ENCODE measurements around the gene CSRP3. TPM values are rescaled to one million over a fixed set of nuclear protein-coding genes. Genes with fewer than 3 reads are reported as not detected.

CSRP3 gene
- total RNA-seq, 1 donor from 2014 or later, result not detected

DNA sequence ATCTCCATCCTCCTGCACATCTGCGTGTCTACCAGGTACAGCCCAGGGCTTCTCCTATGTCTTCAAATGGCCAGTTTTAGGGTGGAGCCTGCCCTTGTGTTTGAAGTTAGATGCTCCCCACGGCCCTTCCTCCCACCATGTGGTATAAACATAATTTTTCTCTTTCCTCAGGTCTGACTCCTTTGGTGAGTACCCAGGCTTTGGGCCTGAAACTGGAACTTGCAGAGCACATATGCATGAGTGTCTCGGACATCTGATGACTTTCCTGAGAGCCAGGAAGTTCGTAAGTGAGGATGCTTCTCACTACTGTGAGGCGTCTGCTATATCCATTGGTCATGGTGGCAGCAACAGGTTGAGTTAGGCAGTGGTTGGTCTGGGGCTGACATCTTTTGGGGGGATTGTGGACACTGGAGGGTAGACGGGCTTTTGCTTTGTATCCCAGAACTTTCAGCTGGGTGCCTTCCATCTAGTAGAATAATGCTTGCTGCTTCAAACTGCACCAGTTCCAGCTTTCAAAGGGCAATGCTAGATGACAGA lies 16.2 kb downstream of the CSRP3 start:
- intact Hi-C loops (cut with DNase I), result no loop called here
- Histone ChIP-seq H3K4me3 (no peak overlapping the region), H3K9me3 (no peaks in the 10 kb centered on the region), H3K27me3 (no peaks in the 10 kb centered on the region), H3K36me3 (no peaks in the 10 kb centered on the region), H3K4me1 (no peaks in the 10 kb centered on the region), H3K27ac (no peak overlapping the region)
- TF ChIP-seq POLR2A (IDR thresholded peaks at IDR 0.05) (no peak), POLR2AphosphoS5 (IDR thresholded peaks at IDR 0.05; ENCODE audit: insufficient read depth in 1 of 2, low read depth in 1 of 2) (no peak)
- TF ChIP-seq, protein P1, sequence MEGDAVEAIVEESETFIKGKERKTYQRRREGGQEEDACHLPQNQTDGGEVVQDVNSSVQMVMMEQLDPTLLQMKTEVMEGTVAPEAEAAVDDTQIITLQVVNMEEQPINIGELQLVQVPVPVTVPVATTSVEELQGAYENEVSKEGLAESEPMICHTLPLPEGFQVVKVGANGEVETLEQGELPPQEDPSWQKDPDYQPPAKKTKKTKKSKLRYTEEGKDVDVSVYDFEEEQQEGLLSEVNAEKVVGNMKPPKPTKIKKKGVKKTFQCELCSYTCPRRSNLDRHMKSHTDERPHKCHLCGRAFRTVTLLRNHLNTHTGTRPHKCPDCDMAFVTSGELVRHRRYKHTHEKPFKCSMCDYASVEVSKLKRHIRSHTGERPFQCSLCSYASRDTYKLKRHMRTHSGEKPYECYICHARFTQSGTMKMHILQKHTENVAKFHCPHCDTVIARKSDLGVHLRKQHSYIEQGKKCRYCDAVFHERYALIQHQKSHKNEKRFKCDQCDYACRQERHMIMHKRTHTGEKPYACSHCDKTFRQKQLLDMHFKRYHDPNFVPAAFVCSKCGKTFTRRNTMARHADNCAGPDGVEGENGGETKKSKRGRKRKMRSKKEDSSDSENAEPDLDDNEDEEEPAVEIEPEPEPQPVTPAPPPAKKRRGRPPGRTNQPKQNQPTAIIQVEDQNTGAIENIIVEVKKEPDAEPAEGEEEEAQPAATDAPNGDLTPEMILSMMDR (IDR thresholded peaks at IDR 0.05), result no peak
- DNase-seq (ENCODE audit: extremely low spot score in 2 of 2), result no peak

DNA sequence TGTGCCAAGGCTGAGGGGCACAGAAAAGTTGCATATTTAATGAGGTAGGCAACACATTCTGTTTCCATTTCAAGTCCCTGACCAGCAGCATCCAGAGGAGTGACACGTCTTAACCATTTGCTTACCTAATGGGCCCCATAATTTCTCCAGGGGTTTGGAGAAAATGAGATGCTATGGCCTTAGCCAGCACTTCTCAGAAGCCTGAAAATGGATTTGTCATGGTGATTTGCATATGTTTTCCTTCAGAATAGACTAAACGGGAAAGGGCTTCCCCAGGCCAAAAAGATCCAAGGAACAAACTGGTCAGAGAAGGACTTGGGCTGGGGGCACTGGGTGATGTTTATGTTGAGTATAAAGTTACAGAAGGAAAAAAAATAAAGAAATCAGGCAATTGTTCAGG lies 16.7 kb downstream of the CSRP3 start:
- no peak overlapping the region for H3K4me3 ChIP-seq
- DNase-seq (ENCODE audit: extremely low spot score in 2 of 2), result no peak
- H3K9me3 ChIP-seq, result no peaks in the 10 kb centered on the region
- TF ChIP-seq, protein P1 (IDR thresholded peaks at IDR 0.05), result no peak
- TF ChIP-seq POLR2A (IDR thresholded peaks at IDR 0.05) (no peak), POLR2AphosphoS5 (IDR thresholded peaks at IDR 0.05; ENCODE audit: insufficient read depth in 1 of 2, low read depth in 1 of 2) (no peak)
- no peaks in the 10 kb centered on the region for H3K27me3 ChIP-seq
- no peak overlapping the region for H3K27ac ChIP-seq
- no peaks in the 10 kb centered on the region for H3K4me1 ChIP-seq
- intact Hi-C loops (cut with DNase I), result no loop called here
- H3K36me3 ChIP-seq, result no peaks in the 10 kb centered on the region

GRCh38 chr11:19183646-19184045 lies 18.1 kb downstream of the CSRP3 start:
- no peak overlapping the region for H3K27ac ChIP-seq
- H3K36me3 ChIP-seq, result no peaks in the 10 kb centered on the region
- no peak for TF ChIP-seq POLR2AphosphoS5 (IDR thresholded peaks at IDR 0.05; ENCODE audit: insufficient read depth in 1 of 2, low read depth in 1 of 2)
- TF ChIP-seq, protein P1 (IDR thresholded peaks at IDR 0.05), result no peak
- no peak for TF ChIP-seq POLR2A (IDR thresholded peaks at IDR 0.05)
- no peaks in the 10 kb centered on the region for H3K4me1 ChIP-seq
- no peak for DNase-seq (ENCODE audit: extremely low spot score in 2 of 2)
- intact Hi-C loops (cut with DNase I), result no loop called here
- no peaks in the 10 kb centered on the region for H3K27me3 ChIP-seq
- no peak overlapping the region for H3K4me3 ChIP-seq
- no peaks in the 10 kb centered on the region for H3K9me3 ChIP-seq

DNA sequence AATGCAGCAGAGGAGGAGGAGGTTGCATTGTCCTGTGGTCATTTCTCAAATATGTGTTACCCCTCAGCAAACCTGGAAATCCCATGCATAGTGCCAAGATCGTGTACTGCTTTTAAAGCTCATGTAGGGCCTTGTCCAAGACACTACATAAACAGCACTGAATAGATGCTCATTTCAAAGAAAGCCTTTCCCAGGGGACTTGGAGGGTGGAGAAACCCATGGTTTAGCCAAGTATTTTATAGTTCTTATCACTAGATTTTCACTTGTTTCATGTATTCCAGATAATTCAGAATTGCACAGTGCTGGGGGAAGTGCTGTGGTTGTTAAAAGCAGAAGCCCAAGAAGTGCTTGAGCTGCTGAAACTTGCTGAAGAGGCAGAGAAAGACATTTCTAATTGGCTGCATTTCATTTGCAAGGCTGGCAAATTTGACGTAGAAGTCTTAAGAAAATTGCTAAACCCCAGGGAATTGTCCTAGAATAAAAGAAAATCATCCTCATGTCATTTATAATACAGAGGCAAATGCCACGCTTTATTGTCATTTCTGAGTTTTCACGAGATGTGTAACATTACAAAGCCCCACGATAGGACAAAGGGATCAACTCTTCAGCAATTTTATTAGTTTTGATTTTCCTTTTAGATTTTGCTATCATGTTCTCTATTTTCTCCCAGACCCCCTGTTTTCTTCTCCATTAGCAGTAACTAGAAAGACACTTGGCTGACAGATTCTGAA lies 20.1 kb downstream of the CSRP3 start:
- Histone ChIP-seq H3K36me3 (peaks cover 0 to 4% of the 10 kb centered on the region in 2 donors), H3K4me3 (no peak overlapping the region), H3K27me3 (no peaks in the 10 kb centered on the region), H3K9me3 (no peaks in the 10 kb centered on the region), H3K4me1 (no peaks in the 10 kb centered on the region), H3K27ac (no peak overlapping the region)
- no peak for DNase-seq (ENCODE audit: extremely low spot score in 2 of 2)
- TF ChIP-seq POLR2A (IDR thresholded peaks at IDR 0.05) (no peak), POLR2AphosphoS5 (IDR thresholded peaks at IDR 0.05; ENCODE audit: insufficient read depth in 1 of 2, low read depth in 1 of 2) (no peak)
- TF ChIP-seq, protein P1 (IDR thresholded peaks at IDR 0.05), result no peak
- intact Hi-C loops (cut with DNase I), result no loop called here

DNA sequence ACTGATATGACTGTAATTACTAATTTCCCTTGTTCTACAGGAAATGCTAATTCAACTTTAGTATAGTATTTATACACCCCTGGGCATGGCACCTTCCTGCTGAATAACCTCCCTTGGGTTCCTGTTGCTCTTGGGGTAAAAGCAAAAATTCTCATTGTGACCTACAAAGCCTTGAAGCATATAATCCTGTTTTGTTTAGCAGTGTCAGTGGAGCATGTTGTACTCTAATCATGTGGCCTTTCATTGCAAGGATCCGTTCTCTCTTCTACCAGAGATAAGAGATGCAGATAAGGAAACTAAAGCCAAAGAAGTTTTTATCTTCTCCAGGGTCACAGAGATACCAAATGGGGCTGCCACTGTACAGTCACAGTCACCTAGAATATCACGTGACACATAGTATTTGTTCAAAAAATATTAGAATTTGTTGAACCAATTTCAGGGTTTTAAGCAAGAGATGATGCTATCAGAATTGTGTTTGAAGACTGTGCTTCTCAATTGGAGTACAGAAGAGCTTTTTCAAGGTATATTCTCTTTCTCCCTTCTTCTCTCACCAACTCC lies 25.1 kb downstream of the CSRP3 start:
- TF ChIP-seq POLR2AphosphoS5 (IDR thresholded peaks at IDR 0.05; ENCODE audit: insufficient read depth in 1 of 2, low read depth in 1 of 2) (no peak), POLR2A (IDR thresholded peaks at IDR 0.05) (no peak)
- TF ChIP-seq, protein P1 (IDR thresholded peaks at IDR 0.05), result no peak
- intact Hi-C loops (cut with DNase I), result no loop called here

More for the DNA sequence above, 25.1 kb downstream of the CSRP3 start:
- Histone ChIP-seq H3K27ac (no peak overlapping the region), H3K36me3 (peaks cover 0 to 30% of the 10 kb centered on the region in 2 donors), H3K9me3 (no peaks in the 10 kb centered on the region), H3K27me3 (no peaks in the 10 kb centered on the region), H3K4me3 (no peak overlapping the region), H3K4me1 (no peaks in the 10 kb centered on the region)
- DNase-seq (ENCODE audit: extremely low spot score in 2 of 2), result no peak
